Measurements from ENCODE around the gene HES7. TPM values are rescaled to one million over a fixed set of nuclear protein-coding genes. Genes with fewer than 3 reads are reported as not detected.

HES7 gene
- polyA plus RNA-seq, 4 donors: 0.06 TPM; not detected in 3

GRCh38 chr17:8147805-8148404 is 24.0 kb upstream of the HES7 start:
- Histone ChIP-seq H3K9me3 (ENCODE audit: control insufficient read depth in 2 of 2, insufficient read depth in 1 of 2, low read depth in 1 of 2, low read length in 1 of 2) (no peaks in the 10 kb centered on the region), H3K36me3 (ENCODE audit: control insufficient read depth in 3 of 3, insufficient read depth in 2 of 3, low read depth in 1 of 3, low read length in 3 of 3) (peaks cover 38 to 79% (median 46%) of the 10 kb centered on the region in 3 donors), H3K4me3 (ENCODE audit: low read depth in 1 of 3, low read length in 3 of 3) (no peak overlapping the region), H3K27me3 (ENCODE audit: control insufficient read depth in 3 of 3, insufficient read depth in 3 of 3, low read length in 3 of 3) (no peaks in the 10 kb centered on the region), H3K27ac (ENCODE audit: low read depth in 1 of 3, low read length in 2 of 3) (peak overlapping the region in 1 of 3 donors; percentile 11), H3K4me1 (ENCODE audit: control insufficient read depth in 3 of 3, insufficient read depth in 2 of 3, low read depth in 1 of 3, low read length in 2 of 3) (peaks cover 0 to 26% (median 8%) of the 10 kb centered on the region in 3 donors)
- FAIRE-seq (no peak), DNase-seq (no peak)
- 92 to 93% (median 92%) methylated on average over 13 of the region's 13 CpGs for WGBS, 3 donors

GRCh38 chr17:8147141-8147804 is 23.4 kb upstream of the HES7 start:
- Histone ChIP-seq H3K9me3 (ENCODE audit: control insufficient read depth in 2 of 2, insufficient read depth in 1 of 2, low read depth in 1 of 2, low read length in 1 of 2) (no peaks in the 10 kb centered on the region), H3K4me1 (ENCODE audit: control insufficient read depth in 3 of 3, insufficient read depth in 2 of 3, low read depth in 1 of 3, low read length in 2 of 3) (peaks cover 0 to 20% (median 4%) of the 10 kb centered on the region in 3 donors), H3K27ac (ENCODE audit: low read depth in 1 of 3, low read length in 2 of 3) (no peak overlapping the region), H3K27me3 (ENCODE audit: control insufficient read depth in 3 of 3, insufficient read depth in 3 of 3, low read length in 3 of 3) (no peaks in the 10 kb centered on the region), H3K4me3 (ENCODE audit: low read depth in 1 of 3, low read length in 3 of 3) (no peak overlapping the region), H3K36me3 (ENCODE audit: control insufficient read depth in 3 of 3, insufficient read depth in 2 of 3, low read depth in 1 of 3, low read length in 3 of 3) (peaks cover 42 to 85% (median 48%) of the 10 kb centered on the region in 3 donors)
- FAIRE-seq: no peak
- WGBS, 3 donors: 93 to 94% (median 93%) methylated on average over 26 of the region's 26 CpGs
- DNase-seq: no peak

GRCh38 chr17:8146381-8147140 is 22.7 kb upstream of the HES7 start:
- DNase-seq (no peak), FAIRE-seq (no peak)
- H3K4me1 ChIP-seq (ENCODE audit: control insufficient read depth in 3 of 3, insufficient read depth in 2 of 3, low read depth in 1 of 3, low read length in 2 of 3): peaks cover 0 to 15% (median 4%) of the 10 kb centered on the region in 3 donors
- H3K27ac ChIP-seq (ENCODE audit: low read depth in 1 of 3, low read length in 2 of 3): no peak overlapping the region
- 93 to 97% (median 94%) methylated on average over 12 to 14 of the region's 14 CpGs for WGBS, 3 donors
- no peak overlapping the region for H3K4me3 ChIP-seq (ENCODE audit: low read depth in 1 of 3, low read length in 3 of 3)
- H3K27me3 ChIP-seq (ENCODE audit: control insufficient read depth in 3 of 3, insufficient read depth in 3 of 3, low read length in 3 of 3): no peaks in the 10 kb centered on the region
- H3K9me3 ChIP-seq (ENCODE audit: control insufficient read depth in 2 of 2, insufficient read depth in 1 of 2, low read depth in 1 of 2, low read length in 1 of 2): no peaks in the 10 kb centered on the region
- peaks cover 42 to 92% (median 53%) of the 10 kb centered on the region in 3 donors for H3K36me3 ChIP-seq (ENCODE audit: control insufficient read depth in 3 of 3, insufficient read depth in 2 of 3, low read depth in 1 of 3, low read length in 3 of 3)

GRCh38 chr17:8145811-8146210 is 21.9 kb upstream of the HES7 start:
- no peak overlapping the region for H3K4me3 ChIP-seq (ENCODE audit: low read depth in 1 of 3, low read length in 3 of 3)
- peaks cover 42 to 97% (median 56%) of the 10 kb centered on the region in 3 donors for H3K36me3 ChIP-seq (ENCODE audit: control insufficient read depth in 3 of 3, insufficient read depth in 2 of 3, low read depth in 1 of 3, low read length in 3 of 3)
- WGBS, 3 donors: 94 to 98% (median 95%) methylated on average over 9 to 12 of the region's 12 CpGs
- no peak for DNase-seq
- no peaks in the 10 kb centered on the region for H3K9me3 ChIP-seq (ENCODE audit: control insufficient read depth in 2 of 2, insufficient read depth in 1 of 2, low read depth in 1 of 2, low read length in 1 of 2)
- H3K4me1 ChIP-seq (ENCODE audit: control insufficient read depth in 3 of 3, insufficient read depth in 2 of 3, low read depth in 1 of 3, low read length in 2 of 3): peaks cover 0 to 9% (median 4%) of the 10 kb centered on the region in 3 donors
- H3K27me3 ChIP-seq (ENCODE audit: control insufficient read depth in 3 of 3, insufficient read depth in 3 of 3, low read length in 3 of 3): no peaks in the 10 kb centered on the region
- no peak for FAIRE-seq
- H3K27ac ChIP-seq (ENCODE audit: low read depth in 1 of 3, low read length in 2 of 3): no peak overlapping the region

DNA sequence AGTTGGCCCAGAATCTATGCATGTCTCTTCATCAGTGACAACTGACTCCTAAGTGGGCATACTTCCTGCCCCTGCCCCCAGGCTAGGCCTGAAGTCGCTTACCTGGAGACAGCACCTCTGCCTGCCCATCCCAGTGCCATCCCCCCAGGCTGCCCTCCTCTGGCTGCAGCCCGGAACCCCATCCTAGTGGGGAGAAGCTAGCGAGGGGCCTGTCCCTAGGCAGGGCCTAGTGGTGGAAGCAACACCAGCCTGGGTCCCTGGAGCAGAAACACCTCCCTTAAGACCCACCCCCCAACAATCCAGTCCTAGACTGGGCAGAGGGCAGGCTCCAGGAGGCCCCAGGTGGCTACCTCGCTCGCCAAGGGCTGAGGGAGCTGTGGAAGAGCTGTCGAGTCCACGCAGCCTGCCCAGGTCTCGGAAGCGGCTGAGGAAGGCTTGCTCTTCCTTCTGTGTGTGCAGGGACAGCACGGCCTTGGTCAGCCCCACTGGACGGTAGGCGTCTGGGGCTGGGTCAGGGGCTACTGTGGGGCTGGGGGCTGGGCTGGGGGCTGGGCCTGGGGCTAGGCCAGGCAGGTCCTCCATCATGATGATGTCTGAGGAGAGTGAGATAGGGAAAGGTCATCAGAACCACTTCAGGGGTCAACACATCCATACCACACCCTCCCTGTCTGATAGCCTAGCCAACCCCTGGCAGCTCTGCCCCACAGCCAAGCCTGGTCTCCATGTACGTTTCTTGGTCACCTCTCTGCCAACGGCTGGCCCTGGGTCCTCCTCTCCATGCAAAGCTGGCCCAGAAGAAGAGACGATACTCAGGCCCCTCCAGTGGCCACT is 20.7 kb upstream of the HES7 start:
- Histone ChIP-seq H3K9me3 (ENCODE audit: control insufficient read depth in 2 of 2, insufficient read depth in 1 of 2, low read depth in 1 of 2, low read length in 1 of 2) (no peaks in the 10 kb centered on the region), H3K4me1 (ENCODE audit: control insufficient read depth in 3 of 3, insufficient read depth in 2 of 3, low read depth in 1 of 3, low read length in 2 of 3) (peaks cover 0 to under 1% (median 0%) of the 10 kb centered on the region in 3 donors), H3K27ac (ENCODE audit: low read depth in 1 of 3, low read length in 2 of 3) (no peak overlapping the region), H3K27me3 (ENCODE audit: control insufficient read depth in 3 of 3, insufficient read depth in 3 of 3, low read length in 3 of 3) (no peaks in the 10 kb centered on the region), H3K4me3 (ENCODE audit: low read depth in 1 of 3, low read length in 3 of 3) (no peak overlapping the region), H3K36me3 (ENCODE audit: control insufficient read depth in 3 of 3, insufficient read depth in 2 of 3, low read depth in 1 of 3, low read length in 3 of 3) (peaks cover 39 to 97% (median 58%) of the 10 kb centered on the region in 3 donors)
- 93 to 96% (median 94%) methylated on average over 15 of the region's 15 CpGs for WGBS, 3 donors
- FAIRE-seq (no peak), DNase-seq (no peak)

DNA sequence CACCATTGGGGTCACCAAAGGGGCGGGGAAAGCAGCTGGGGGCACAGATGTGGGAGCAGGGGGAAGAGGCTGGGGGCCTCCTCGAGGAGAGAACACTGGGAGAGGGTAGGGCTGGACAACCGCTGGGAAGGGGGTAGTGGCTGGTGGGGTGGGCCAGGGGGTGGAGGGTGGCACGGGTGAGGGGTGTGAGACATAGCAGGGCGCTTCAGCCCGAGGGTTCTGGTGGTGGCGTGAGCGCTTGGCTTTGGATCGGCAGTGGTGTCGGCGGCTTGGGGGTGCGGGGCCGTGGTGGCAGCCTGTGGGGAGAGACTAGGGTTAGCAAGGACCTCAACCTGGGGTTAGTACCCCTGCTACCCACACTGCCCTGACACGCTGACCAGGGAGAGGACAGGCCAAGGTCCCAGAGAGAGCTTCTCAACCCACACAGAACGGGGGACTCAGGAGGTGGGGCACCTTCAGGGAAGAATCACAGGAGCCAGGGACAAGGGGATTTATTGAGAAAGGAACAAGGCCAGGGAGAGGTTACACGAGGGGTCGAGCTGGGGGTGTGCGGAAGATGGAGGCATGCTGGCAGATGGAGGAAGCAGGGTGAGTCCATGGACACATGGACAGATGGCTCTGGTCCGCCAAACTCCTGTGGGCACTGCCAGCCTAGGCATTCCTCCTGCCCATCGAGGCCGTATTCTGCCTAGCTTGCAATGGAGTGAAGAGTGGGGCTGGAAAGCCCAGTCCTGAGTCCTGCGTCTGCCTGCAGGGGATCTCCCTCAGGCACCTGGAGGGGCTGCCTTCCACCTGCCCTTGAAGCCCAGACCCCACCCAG is 19.9 kb upstream of the HES7 start:
- DNase-seq (no peak), FAIRE-seq (no peak)
- Histone ChIP-seq H3K27ac (ENCODE audit: low read depth in 1 of 3, low read length in 2 of 3) (no peak overlapping the region), H3K36me3 (ENCODE audit: control insufficient read depth in 3 of 3, insufficient read depth in 2 of 3, low read depth in 1 of 3, low read length in 3 of 3) (peaks cover 36 to 91% (median 53%) of the 10 kb centered on the region in 3 donors), H3K27me3 (ENCODE audit: control insufficient read depth in 3 of 3, insufficient read depth in 3 of 3, low read length in 3 of 3) (no peaks in the 10 kb centered on the region), H3K9me3 (ENCODE audit: control insufficient read depth in 2 of 2, insufficient read depth in 1 of 2, low read depth in 1 of 2, low read length in 1 of 2) (no peaks in the 10 kb centered on the region), H3K4me3 (ENCODE audit: low read depth in 1 of 3, low read length in 3 of 3) (no peak overlapping the region), H3K4me1 (ENCODE audit: control insufficient read depth in 3 of 3, insufficient read depth in 2 of 3, low read depth in 1 of 3, low read length in 2 of 3) (peaks cover 0 to 8% (median 2%) of the 10 kb centered on the region in 3 donors)
- WGBS, 3 donors: 92 to 94% (median 94%) methylated on average over 21 to 22 of the region's 22 CpGs

DNA sequence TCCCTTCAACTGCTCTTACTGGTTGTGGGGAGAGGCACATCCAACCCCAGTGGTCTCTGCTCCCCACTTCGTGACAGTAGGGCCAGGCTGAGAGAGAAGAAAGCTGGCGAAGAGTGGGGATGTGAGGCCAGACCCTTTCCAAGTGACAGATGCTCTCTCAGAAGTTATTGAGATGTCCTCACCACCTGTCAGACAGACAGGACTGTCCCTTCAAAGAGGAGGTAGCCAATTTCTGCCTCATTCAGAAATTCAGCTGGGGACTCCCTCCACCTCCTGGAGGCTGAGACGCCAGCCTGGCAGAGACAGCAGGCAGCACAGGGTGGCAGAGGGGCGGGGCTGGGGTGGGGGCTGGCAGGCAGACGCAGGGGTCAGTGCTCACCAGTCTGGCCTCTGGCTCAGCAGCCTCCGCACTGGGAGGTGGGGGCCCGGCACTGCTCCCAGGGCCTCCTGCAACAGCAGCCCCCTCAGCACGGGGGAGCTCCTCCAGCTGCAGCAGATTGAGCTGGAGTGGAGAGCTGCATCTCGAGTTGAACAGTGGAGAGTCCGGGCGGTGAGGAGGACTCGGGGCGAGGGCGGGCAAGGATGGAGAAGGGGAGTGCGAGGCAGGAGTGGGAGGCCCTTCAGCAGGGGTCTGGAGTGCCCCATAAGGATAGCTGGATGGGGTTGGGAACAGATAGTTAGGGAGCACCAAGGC is 19.1 kb upstream of the HES7 start:
- H3K36me3 ChIP-seq (ENCODE audit: control insufficient read depth in 3 of 3, insufficient read depth in 2 of 3, low read depth in 1 of 3, low read length in 3 of 3): peaks cover 30 to 84% (median 48%) of the 10 kb centered on the region in 3 donors

More for the DNA sequence above, 19.1 kb upstream of the HES7 start:
- no peaks in the 10 kb centered on the region for H3K9me3 ChIP-seq (ENCODE audit: control insufficient read depth in 2 of 2, insufficient read depth in 1 of 2, low read depth in 1 of 2, low read length in 1 of 2)
- H3K27ac ChIP-seq (ENCODE audit: low read depth in 1 of 3, low read length in 2 of 3): no peak overlapping the region
- DNase-seq (no peak), FAIRE-seq (no peak)
- 83 to 94% (median 91%) methylated on average over 13 to 15 of the region's 15 CpGs for WGBS, 3 donors
- no peak overlapping the region for H3K4me3 ChIP-seq (ENCODE audit: low read depth in 1 of 3, low read length in 3 of 3)
- peaks cover 0 to 10% (median 2%) of the 10 kb centered on the region in 3 donors for H3K4me1 ChIP-seq (ENCODE audit: control insufficient read depth in 3 of 3, insufficient read depth in 2 of 3, low read depth in 1 of 3, low read length in 2 of 3)
- H3K27me3 ChIP-seq (ENCODE audit: control insufficient read depth in 3 of 3, insufficient read depth in 3 of 3, low read length in 3 of 3): no peaks in the 10 kb centered on the region
